GM12878 (cell line): ENCODE data around the gene TICRR. TPM values are rescaled to one million over a fixed set of nuclear protein-coding genes. Genes with fewer than 3 reads are reported as not detected.

Experiments used
- ATAC-seq: fragments of 200-7000 bp; cut with Tn5 transposase; 3 replicates; pipeline ENCODE4 v1.9.1; 2020; ENCODE audit warnings: mild to moderate bottlenecking, moderate library complexity
- BruUV-seq: library from RNA; stranded (reverse); fragments of 400-500 nt; replicated peaks from 2 replicates; lab custom pipeline; 2021; lab: Mats Ljungman, UMichigan
- CTCF ChIA-PET: fragments of 300-600 bp; sonication (Branson Sonifier 250); formaldehyde crosslinking; extraction: SDS; loops from one replicate; lab custom pipeline; 2021; ENCODE audit warnings: inconsistent platforms; lab: Yijun Ruan, JAX
- POLR2A ChIA-PET: fragments of 350-600 bp; formaldehyde crosslinking; extraction: SDS; loops from one replicate; lab custom pipeline; 2021; ENCODE audit warnings: inconsistent platforms; lab: Charles Lee
- RAD21 ChIA-PET: fragments of 300-600 bp; sonication (Branson Sonifier 250); formaldehyde crosslinking; loops from one replicate; lab custom pipeline; 2023; ENCODE audit warnings: antibody characterized with exemption; ENCODE audit not compliant: unreplicated experiment; lab: Charles Lee
- SMC1A ChIA-PET: fragments of 300-600 bp; sonication (Branson Sonifier 250); formaldehyde crosslinking; loops from one replicate; lab custom pipeline; 2023; ENCODE audit not compliant: unreplicated experiment, uncharacterized antibody; lab: Charles Lee
- DNase-seq: peaks from one replicate; pipeline ENCODE4 v3.0.0-alpha.2; 2011; ENCODE audit warnings: low read depth, low spot score
- FAIRE-seq: peaks from 3 replicates; lab custom pipeline; 2011; peaks lifted over from hg19 to GRCh38; lab: Jason Lieb, UNC
- H2AFZ ChIP-seq: 2 replicates; pipeline ENCODE4 v1.6.0; 2011; ENCODE audit warnings: low read depth, low read length, control low read depth; ENCODE audit not compliant: control insufficient read depth
- H3K27ac ChIP-seq: 2 replicates; pipeline ENCODE4 v1.5.1; 2011; ENCODE audit warnings: control low read depth; ENCODE audit not compliant: control insufficient read depth, insufficient read depth
- H3K27me3 ChIP-seq, 2 experiments: replicated peaks in 1 of 2; 2 replicates each; pipeline versions ENCODE4 v1.6.0 to v1.6.1; 2011; ENCODE audit warnings: low read length in 1 of 2; ENCODE audit not compliant: control insufficient read depth in 2 of 2, insufficient read depth in 2 of 2
- H3K36me3 ChIP-seq, 2 experiments: 2 replicates each; pipeline ENCODE4 v1.5.1; 2011; ENCODE audit warnings: low read length in 1 of 2; ENCODE audit not compliant: control insufficient read depth in 2 of 2, insufficient read depth in 2 of 2
- H3K4me1 ChIP-seq: 2 replicates; pipeline ENCODE4 v1.6.1; 2011; ENCODE audit warnings: mild to moderate bottlenecking, low read length, moderate library complexity, mixed read lengths; ENCODE audit not compliant: control insufficient read depth, insufficient read depth
- H3K4me2 ChIP-seq: 2 replicates; pipeline ENCODE4 v1.6.0; 2011; ENCODE audit warnings: control low read depth; ENCODE audit not compliant: control insufficient read depth, insufficient read depth
- H3K4me3 ChIP-seq: fragments of 200-600 bp; sonication (generic); 2 replicates; pipeline ENCODE4 v1.5.1; 2016
- H3K79me2 ChIP-seq: 2 replicates; pipeline ENCODE4 v1.6.0; 2011; ENCODE audit warnings: low read length; ENCODE audit not compliant: control insufficient read depth, insufficient read depth
- H3K9ac ChIP-seq: 2 replicates; pipeline ENCODE4 v1.8.0; 2011; ENCODE audit warnings: low read length, control low read depth, mixed read lengths; ENCODE audit not compliant: control insufficient read depth, insufficient read depth
- H3K9me3 ChIP-seq: replicated peaks from 3 replicates; pipeline ENCODE4 v1.5.1; 2011; ENCODE audit warnings: mild to moderate bottlenecking, low read length; ENCODE audit not compliant: control insufficient read depth, insufficient read depth
- H4K20me1 ChIP-seq: 2 replicates; pipeline ENCODE4 v1.6.0; 2011; ENCODE audit not compliant: control insufficient read depth, insufficient read depth
- CREM ChIP-seq: IDR thresholded peaks from 2 replicates; pipeline ENCODE4 v1.6.1; 2014; ENCODE audit warnings: antibody characterized with exemption, low read depth
- EZH2 ChIP-seq: IDR thresholded peaks from 2 replicates; pipeline ENCODE4 v1.6.1; 2012; ENCODE audit warnings: low read depth, mild to moderate bottlenecking, control low read depth, inconsistent platforms, low read length, borderline replicate concordance; ENCODE audit not compliant: control insufficient read depth
- MTA2 ChIP-seq: fragments of 450-650 bp; IDR thresholded peaks from 2 replicates; pipeline ENCODE4 v1.6.1; 2016; ENCODE audit warnings: low read depth, mild to moderate bottlenecking, moderate library complexity
- NFIC ChIP-seq: IDR thresholded peaks from 2 replicates; pipeline ENCODE4 v1.6.1; 2012; ENCODE audit warnings: low read depth, mild to moderate bottlenecking, inconsistent platforms, low read length, moderate library complexity
- POU2F2 ChIP-seq: IDR thresholded peaks from 3 replicates; pipeline ENCODE4 v1.6.1; 2011; ENCODE audit warnings: low read depth, mild to moderate bottlenecking, low read length, borderline replicate concordance
- RFX5 ChIP-seq: IDR thresholded peaks from 2 replicates; pipeline ENCODE4 v1.6.1; 2011; ENCODE audit warnings: low read depth, low read length, improper control_type of control experiment
- SPI1 ChIP-seq: IDR thresholded peaks from 2 replicates; pipeline ENCODE4 v1.6.1; 2011; ENCODE audit warnings: low read depth, mild to moderate bottlenecking, low read length, moderate library complexity, borderline replicate concordance; ENCODE audit not compliant: insufficient read depth
- STAT3 ChIP-seq: IDR thresholded peaks from 2 replicates; pipeline ENCODE4 v1.6.1; 2011; ENCODE audit warnings: low read depth, low read length, improper control_type of control experiment
- ZZZ3 ChIP-seq: IDR thresholded peaks from 2 replicates; pipeline ENCODE4 v1.6.1; 2011; ENCODE audit warnings: low read depth; ENCODE audit not compliant: control insufficient read depth, insufficient read length
- WGBS: methylation state at CpG from one replicate; pipeline ENCODE4 v1.1.6; 2016; ENCODE audit warnings: low lambda C conversion rate; ENCODE audit not compliant: insufficient replicate concordance, insufficient coverage; ENCODE audit errors: missing lambda C conversion rate; 5-methylcytosine and 5-hydroxymethylcytosine counted together
- in situ Hi-C: fragments of 300-500 bp; cut with MboI; formaldehyde crosslinking; loops from 9 replicates; pipeline ENCODE4 v1.14.3; 2018; ENCODE audit warnings: mixed read lengths
- intact Hi-C: fragments of 100-400 bp; cut with micrococcal nuclease; formaldehyde crosslinking; loops from one replicate; pipeline ENCODE4 v1.14.2; 2022; ENCODE audit not compliant: unreplicated experiment
- polyA plus RNA-seq, 11 experiments: library from polyadenylated mRNA; depleted of rRNA in 4 of 11; unstranded in 6 of 11; stranded (reverse) in 5 of 11; fragments of >200 nt; fragmentation: Nextera tagmentation in 4 of 11; fragmentation: Illumina TruSeq in 1 of 11; extraction: Ambion mirVana in 4 of 11; extraction: Trizol in 1 of 11; gene quantifications; 1 replicate in 1 of 11; 2 replicates in 10 of 11; pipeline versions ENCODE4 v1.2.1 to v1.2.3, GENCODE V29; 2011 to 2016; ENCODE audit warnings: inconsistent platforms in 2 of 11, missing spikeins in 2 of 11, low read depth in 1 of 11
- total RNA-seq, 4 experiments: library from RNA; depleted of rRNA in 3 of 4; stranded (reverse); fragments of >200 nt in 3 of 4; fragmentation: Illumina TruSeq in 1 of 4; extraction: Trizol in 1 of 4; gene quantifications; 2 replicates each; pipeline versions ENCODE4 v1.2.1 to v1.2.3, GENCODE V29; 2013 to 2021
- TF ChIP-seq, protein P1 (sequence below): IDR thresholded peaks from 2 replicates; pipeline ENCODE4 v1.6.1; 2012; ENCODE audit warnings: low read depth, low read length, improper control_type of control experiment
- TF ChIP-seq, protein P2 (sequence below): IDR thresholded peaks from 2 replicates; pipeline ENCODE4 v1.6.1; 2012; ENCODE audit warnings: improper control_type of control experiment, low read depth, low read length; ENCODE audit not compliant: insufficient replicate concordance

Gene TICRR
- total and polyA plus RNA-seq, 10 of the 15 experiments (the other 5 are each of a cell fraction or from before 2014, with no cell fraction given) = 0.58 to 21.5 (median 11.5) TPM

DNA sequence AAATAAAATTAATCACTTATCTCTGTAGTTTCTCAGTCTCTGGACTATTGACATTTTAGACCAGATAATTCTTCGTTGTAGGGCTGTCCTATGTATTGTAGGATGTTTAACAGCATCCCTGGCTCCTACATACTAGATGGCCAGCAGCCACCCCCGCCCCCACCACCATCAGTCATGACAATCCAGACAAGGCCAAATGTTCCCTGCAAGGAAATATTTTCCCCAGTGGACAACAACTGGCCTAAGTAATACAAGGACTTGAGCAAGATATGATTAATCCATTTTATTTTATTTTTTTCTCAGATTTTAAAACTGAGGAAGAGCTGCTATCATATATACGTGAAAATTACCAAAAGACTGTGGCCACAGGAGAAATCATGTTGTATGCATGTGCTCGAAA is 23.8 kb downstream of the TICRR start:
- no peak overlapping the region for H3K9ac ChIP-seq
- DNase-seq (no peak), ATAC-seq (no peak), FAIRE-seq (no peak)
- intact Hi-C loops (no loop called here), in situ Hi-C loops (loop anchor here (25.0 kb wide), 1 partner anchor 1363 kb away; the partner anchor contains the start of gene RCCD1)
- SMC1A ChIA-PET = no interaction called here
- H3K79me2 ChIP-seq = no peaks in the 10 kb centered on the region
- H3K9me3 ChIP-seq = no peaks in the 10 kb centered on the region
- no peak overlapping the region for H3K4me3 ChIP-seq
- CTCF ChIA-PET = interaction anchor here (0.7 kb wide), 1 partner anchor 269 kb away, joined by 3 read pairs; no protein-coding TSS in a partner anchor
- no peaks in the 10 kb centered on the region for H4K20me1 ChIP-seq
- 97% methylated on average over 4 of the region's 4 CpGs for WGBS
- H3K4me2 ChIP-seq = no peak overlapping the region
- H3K27me3 ChIP-seq = no peaks in the 10 kb centered on the region
- H3K36me3 ChIP-seq = peaks cover 6 to 16% of the 10 kb centered on the region in 2 experiments
- H2AFZ ChIP-seq = no peak overlapping the region
- TF ChIP-seq NFIC = no peak
- TF ChIP-seq RFX5 = no peak
- TF ChIP-seq EZH2 = no peak
- TF ChIP-seq, protein P1, sequence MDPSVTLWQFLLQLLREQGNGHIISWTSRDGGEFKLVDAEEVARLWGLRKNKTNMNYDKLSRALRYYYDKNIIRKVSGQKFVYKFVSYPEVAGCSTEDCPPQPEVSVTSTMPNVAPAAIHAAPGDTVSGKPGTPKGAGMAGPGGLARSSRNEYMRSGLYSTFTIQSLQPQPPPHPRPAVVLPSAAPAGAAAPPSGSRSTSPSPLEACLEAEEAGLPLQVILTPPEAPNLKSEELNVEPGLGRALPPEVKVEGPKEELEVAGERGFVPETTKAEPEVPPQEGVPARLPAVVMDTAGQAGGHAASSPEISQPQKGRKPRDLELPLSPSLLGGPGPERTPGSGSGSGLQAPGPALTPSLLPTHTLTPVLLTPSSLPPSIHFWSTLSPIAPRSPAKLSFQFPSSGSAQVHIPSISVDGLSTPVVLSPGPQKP = no peak
- TF ChIP-seq, protein P2, sequence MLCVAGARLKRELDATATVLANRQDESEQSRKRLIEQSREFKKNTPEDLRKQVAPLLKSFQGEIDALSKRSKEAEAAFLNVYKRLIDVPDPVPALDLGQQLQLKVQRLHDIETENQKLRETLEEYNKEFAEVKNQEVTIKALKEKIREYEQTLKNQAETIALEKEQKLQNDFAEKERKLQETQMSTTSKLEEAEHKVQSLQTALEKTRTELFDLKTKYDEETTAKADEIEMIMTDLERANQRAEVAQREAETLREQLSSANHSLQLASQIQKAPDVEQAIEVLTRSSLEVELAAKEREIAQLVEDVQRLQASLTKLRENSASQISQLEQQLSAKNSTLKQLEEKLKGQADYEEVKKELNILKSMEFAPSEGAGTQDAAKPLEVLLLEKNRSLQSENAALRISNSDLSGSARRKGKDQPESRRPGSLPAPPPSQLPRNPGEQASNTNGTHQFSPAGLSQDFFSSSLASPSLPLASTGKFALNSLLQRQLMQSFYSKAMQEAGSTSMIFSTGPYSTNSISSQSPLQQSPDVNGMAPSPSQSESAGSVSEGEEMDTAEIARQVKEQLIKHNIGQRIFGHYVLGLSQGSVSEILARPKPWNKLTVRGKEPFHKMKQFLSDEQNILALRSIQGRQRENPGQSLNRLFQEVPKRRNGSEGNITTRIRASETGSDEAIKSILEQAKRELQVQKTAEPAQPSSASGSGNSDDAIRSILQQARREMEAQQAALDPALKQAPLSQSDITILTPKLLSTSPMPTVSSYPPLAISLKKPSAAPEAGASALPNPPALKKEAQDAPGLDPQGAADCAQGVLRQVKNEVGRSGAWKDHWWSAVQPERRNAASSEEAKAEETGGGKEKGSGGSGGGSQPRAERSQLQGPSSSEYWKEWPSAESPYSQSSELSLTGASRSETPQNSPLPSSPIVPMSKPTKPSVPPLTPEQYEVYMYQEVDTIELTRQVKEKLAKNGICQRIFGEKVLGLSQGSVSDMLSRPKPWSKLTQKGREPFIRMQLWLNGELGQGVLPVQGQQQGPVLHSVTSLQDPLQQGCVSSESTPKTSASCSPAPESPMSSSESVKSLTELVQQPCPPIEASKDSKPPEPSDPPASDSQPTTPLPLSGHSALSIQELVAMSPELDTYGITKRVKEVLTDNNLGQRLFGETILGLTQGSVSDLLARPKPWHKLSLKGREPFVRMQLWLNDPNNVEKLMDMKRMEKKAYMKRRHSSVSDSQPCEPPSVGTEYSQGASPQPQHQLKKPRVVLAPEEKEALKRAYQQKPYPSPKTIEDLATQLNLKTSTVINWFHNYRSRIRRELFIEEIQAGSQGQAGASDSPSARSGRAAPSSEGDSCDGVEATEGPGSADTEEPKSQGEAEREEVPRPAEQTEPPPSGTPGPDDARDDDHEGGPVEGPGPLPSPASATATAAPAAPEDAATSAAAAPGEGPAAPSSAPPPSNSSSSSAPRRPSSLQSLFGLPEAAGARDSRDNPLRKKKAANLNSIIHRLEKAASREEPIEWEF = no peak
- no peak for TF ChIP-seq SPI1
- TF ChIP-seq STAT3 = no peak
- no peak for TF ChIP-seq ZZZ3
- TF ChIP-seq POU2F2 = no peak
- no peak for TF ChIP-seq CREM
- no peak for TF ChIP-seq MTA2
- RAD21 ChIA-PET = no interaction called here
- H3K27ac ChIP-seq = no peak overlapping the region
- H3K4me1 ChIP-seq = no peaks in the 10 kb centered on the region
- no TSS peak for BruUV-seq
- POLR2A ChIA-PET = no interaction called here
